GM18508 (cell line): Measurements from ENCODE around the gene ATG9B.
"Not testable (repeated sequence)": the region's sequence is repeated elsewhere in the genome, so short reads cannot be mapped to it uniquely, and the experiment has no call there.

Experiments used
- ATAC-seq: cut with Tn5 transposase; IDR thresholded peaks from one replicate; pipeline ENCODE4 v1.9.1; 2021; ENCODE audit warnings: moderate number of reproducible peaks; ENCODE audit not compliant: insufficient read depth, unreplicated experiment

The ATG9B gene

DNA sequence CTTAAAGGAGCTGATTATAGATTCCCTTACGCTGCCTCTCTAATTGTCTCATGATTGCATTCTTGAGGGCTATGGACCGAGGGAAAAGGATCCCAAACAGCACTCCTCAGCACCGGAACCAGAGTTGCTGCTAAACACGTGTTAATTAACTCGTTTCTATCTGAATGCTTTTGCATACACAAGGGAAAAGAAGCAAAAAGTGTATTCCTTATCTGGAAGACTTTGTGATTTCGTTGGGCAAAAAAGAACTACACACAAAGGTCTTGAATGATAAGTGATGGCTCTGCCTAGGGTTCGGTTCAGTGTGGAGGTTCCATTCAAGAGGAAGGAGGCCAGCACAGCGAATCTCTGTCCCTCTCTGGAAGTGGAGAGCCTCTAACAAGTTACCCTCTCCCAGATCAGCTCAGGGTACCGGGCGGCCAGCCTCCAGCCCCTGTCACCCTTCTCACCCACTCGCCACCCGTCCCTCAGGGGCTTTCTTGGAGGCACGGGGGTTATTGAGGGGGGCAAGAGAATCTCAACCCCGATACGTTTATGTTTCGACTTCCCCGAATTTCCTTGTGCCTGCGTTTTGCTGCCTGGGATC, 34.6 kb upstream of the ATG9B start:
- ATAC-seq: no peak

DNA sequence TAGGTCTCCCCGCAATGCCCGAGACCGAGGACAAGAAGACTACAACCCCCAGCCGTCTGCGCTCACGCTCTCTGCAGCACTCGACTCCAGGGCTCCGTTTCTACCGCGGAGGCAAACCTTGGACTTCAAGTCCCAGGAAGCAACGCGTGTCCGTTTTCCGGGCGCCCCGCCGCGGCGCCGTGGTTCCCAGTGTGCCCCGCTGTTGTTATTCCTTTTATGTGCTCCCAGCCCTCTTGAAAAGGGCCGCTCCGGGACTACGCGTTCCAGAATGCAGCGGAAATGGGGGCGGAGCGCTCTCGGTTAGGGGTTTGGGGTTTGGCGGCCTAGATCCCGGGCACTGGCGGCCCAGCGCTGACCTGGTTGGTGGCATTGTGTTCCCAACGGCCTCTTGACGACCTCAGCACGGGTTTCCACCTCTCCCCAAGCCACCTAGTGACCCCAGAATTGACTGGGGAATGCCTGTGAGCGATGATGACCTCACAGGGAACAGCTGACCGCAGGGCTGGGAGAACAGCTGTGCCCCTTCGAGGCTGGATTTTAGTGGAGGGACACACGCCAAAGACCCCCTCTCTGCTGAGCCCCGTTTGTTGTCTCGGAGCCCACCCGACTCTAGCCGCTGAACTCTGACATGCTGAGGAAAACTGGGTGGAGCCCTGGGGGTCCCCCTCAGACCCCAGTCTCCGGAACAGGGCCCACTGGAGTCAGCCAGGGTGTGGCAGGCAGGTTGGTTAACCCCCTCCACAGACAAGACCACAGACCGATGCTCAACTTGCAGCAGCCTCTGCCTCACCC, 33.9 kb upstream of the ATG9B start:
- ATAC-seq: peak; percentile 67

DNA sequence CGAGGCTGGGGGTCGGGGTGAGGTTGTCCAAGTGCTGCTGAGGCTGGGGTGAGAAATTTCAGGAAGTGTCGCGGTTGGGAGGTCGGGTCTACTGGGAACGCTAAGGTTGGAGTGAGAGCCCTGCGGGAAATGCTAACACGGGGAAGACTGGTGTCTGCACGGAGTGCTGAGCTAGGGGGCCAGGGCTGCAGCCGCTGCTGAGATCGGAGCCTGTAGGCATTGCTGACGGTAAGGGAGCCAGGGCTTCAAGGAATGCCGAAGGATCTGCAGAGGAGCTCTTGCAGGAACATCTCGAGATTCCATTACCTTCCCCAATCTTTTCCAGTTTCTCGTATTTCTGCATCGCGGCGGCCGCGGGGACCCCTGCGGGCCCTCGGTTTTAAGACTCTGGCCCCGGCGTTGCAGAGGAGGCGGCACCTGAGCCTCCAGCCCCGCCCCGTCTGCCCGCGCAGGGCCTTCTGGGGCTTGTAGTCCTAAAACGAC, 33.3 kb upstream of the ATG9B start, which contains the start of gene CDK5:
Gene CDK5 (minus strand): TSS at position 392 of the 483 bp plus-strand sequence. CDS start 49 bp downstream, at position 343.
- peak; percentile 13 for ATAC-seq

DNA sequence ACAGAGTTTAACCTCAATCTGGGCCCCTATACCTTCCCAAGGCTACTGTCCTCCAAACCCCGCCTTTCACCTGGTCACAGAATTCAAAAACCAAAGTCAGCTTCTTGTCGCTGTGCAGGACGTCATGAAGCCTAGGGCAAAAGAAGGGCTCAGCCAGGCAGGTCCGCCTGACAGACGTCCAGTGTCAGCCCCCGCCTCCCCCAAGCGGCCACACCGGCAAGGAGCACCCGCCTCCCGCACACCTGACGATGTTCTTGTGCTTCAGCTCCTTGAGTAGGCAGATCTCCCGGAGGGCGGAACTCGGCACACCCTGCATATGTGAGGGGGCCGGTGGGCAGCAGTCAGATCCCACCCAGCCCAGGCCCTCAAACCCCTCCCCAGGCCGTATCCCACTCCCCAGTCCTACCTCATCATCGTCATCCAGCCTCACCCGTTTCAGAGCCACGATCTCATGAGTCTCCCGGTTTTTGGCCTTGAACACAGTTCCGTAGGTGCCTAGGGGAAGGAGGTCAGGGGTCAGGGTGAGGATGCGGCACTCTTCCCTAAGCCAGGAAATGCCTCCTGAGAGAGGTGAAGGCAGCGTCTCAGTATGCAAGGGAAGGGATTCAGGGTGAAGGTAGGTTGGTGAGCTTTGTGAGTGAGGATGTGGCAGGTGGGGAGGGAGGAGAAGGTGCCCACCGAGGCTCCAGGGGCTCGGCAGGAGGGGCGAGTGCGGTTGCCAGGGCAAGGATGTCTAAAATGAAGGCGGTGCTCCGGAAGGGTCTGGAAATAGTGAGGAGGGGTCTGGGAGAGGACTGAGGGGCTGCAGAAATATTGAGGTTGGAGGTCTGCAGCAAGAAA, 32.6 kb upstream of the ATG9B start:
- no peak for ATAC-seq

DNA sequence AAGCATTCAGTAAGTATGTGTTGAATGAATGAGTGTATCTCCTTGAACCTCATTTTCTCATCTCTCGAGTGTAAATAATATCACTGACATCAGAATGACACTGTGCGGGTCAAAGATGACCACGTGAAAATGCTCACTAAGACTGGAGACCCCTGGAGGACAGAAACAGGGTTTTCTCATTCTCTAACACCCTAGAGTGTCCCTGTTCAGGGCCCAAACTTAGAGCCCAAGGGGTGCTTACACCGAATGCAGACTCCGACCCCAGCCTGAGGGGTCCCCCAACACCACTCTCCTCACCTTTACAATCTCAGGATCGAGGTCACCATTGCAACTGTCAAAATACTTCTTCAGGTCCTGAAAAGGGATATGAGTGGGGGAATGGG, 32.0 kb upstream of the ATG9B start:
- ATAC-seq: no peak

DNA sequence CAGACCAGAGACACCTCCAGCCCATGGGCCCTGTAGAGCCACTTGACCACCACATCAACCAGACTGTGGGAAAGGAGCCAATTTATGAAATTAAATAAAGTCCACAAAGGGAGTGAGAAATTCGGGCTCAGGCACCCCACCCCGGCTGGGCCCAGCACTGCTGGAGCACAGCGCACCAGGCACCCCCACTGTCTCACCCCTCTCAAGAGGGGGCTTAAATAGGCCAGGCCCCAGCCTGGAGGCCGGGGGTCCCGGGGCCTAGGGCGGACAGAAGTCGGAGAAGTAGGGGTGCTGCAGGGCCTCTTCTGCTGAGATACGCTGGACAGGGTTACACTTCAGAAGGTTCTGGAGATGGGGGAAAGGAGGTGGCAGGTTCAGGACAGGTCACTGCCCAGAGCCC, 29.5 kb upstream of the ATG9B start:
- no peak for ATAC-seq

DNA sequence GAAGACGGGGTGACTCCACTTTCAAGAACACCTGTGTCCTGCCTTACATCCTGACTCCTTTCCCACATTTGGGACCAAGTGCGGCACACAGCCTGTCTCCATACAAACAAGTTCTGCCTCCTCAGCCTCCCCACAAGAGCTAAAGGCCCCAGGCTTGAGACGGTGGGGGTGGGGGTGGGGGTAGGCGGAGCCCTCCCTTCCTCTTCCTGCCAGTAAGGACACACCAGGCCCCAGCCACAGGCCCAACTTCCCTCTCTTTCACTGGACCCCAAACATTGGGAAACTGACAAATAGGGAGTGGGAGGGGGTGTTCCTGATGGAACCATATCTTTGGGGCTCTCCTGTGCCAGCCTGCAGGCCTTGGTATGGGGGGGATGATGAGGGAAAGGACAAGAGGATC, 28.8 kb upstream of the ATG9B start:
- ATAC-seq: no peak

DNA sequence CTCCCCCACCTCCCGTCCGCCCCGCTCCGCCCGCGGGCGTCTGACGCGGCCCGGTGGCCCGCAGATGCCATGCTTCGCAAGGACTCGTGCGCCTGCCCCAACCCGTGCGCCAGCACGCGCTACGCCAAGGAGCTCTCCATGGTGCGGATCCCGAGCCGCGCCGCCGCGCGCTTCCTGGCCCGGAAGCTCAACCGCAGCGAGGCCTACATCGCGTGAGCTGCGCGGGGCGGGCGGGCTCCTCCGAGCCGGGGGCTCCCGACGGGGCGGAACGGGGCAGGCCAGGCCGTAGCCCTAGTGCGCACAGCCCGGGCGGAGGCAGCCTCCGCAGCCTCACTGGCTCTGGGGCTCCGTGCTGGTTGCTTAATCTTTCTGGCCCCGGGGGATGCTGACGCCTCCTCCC, 26.8 kb upstream of the ATG9B start:
- ATAC-seq: no peak

DNA sequence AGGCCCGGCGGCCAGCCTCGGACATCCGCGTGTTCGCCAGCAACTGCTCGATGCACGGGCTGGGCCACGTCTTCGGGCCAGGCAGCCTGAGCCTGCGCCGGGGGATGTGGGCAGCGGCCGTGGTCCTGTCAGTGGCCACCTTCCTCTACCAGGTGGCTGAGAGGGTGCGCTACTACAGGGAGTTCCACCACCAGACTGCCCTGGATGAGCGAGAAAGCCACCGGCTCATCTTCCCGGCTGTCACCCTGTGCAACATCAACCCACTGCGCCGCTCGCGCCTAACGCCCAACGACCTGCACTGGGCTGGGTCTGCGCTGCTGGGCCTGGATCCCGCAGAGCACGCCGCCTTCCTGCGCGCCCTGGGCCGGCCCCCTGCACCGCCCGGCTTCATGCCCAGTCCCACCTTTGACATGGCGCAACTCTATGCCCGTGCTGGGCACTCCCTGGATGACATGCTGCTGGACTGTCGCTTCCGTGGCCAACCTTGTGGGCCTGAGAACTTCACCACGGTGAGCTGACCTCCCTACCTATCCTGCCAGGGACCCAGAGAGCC, 24.7 kb upstream of the ATG9B start:
- no peak for ATAC-seq

DNA sequence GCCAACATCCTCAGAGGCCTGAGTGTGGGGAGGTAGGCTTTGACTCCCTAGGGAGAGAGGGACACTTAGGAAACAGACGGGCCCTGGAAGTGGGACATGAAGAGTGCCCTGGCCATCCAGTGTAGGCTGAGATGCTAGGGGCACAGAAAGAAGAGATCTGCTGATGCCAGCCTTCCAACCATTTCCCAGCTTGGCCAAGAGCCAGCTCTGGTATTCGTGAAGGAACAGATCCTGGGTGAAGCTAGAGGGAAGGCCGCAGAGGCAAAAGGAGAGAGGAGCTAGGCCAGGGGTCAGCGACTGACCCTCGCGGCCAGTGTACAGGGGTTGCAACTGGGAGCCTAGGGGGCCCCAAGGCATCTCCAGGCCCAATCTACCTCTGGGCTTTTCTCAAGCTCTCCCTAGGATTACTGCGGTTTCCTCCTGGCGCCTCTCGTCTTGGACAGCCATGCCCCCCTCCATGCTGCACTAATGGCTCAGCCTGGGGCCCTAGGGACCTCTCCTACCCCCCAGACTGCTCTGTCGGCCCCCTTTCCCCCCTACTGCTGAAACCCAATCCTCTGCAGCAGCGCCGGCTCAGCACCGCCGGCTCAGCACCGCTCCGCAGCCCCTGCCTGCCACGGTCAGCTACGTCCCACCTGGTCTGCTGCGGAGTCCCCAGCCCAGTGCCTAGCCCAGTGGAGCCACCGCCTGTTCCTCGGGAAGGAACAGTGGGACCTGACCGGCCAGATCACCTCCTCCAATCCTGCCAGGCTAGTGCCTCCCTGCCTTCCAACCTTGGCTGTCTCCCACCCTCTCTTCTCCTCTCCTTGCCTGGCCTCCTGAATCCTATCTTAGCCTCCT, 23.9 kb upstream of the ATG9B start, which contains the start of gene ASIC3:
Gene ASIC3 (plus strand): TSS at position 556 of the 840 bp plus-strand sequence. CDS start 355 bp downstream, outside the sequence.
- ATAC-seq: no peak

DNA sequence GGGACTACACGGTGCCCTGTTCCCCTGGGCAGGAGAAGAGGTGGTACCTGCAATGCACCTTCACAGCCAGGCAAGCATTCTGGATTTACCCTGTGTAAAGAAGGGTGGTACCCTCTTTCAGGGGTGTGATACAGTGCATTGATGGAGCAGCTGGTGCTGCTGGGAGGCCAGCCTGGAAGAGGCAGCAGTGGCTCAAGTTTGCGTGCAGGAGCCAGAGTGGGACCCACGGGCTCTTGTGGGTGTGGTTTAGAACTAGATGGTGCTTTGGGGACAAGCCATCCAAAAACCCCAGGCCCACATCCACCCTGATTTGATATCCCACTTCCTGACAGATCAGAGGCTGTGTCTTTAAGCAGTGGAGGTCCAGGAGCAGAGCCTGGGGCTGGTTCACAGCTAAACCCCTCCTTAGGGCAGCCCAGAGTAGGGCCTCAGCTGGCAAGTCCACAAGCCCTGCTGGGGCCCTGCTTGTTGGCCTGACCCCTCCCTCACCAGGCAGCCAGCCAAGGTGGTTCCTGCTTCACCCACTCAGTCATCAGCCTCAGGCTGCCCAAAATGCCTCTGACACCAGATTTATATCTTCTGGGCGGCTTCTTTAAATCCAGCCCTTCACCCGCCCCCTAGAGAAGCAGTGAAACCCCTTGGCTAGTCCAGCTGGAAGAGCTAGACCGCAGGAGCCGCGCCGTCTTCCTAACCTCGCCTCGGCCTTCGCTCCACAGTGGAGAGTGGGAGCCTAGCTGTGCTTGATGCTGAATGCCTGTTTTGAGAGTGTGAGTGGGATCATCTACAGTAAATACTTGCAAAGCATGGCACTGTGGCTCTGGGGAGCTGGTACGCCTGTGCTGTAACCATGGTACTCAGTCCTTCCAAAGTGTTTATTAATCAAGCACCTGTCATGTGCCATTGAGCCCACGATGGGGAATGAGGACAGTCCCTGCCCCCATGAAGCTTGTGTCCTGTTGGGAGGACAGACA, 22.6 kb upstream of the ATG9B start:
- no peak for ATAC-seq

DNA sequence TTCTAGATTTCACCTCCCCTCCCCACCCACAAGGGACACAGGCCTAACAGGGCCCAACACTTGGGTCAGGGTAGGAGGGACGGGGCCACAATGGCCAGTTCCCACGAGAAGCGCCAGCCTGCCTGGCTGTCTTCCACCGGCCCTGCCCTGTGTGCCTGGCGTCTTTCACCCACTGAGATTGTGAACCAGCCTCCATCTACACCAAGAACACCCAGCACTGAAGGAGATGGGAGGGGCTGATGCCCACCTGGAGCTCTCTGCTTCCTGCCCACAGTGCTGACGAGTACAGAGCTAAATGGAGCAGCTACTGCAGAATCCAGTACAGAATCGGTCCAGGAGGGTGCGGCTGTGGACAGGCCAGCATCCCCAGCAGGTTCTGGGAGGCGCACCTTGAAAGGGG, 21.7 kb upstream of the ATG9B start:
- no peak for ATAC-seq

DNA sequence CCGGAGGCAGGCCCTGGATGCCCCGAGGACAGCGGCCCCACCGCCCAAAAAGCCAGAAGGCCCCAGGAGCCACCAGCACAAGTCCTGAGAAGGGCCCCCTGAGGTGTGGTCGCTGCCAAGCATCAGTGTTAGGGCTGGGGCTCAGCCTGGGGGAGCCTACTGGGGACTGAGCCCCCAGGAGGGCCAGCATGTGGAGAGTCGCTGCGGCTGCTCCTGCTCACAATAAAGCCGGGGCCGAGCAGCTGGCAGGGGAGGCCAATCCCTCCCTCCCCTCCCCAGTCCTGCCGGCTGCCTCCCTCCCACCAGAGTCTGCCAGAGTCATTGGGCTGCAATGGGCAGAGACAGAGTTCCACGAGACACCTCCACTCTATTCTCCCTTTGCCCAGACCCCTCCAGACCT, 21.0 kb upstream of the ATG9B start:
- ATAC-seq: no peak

DNA sequence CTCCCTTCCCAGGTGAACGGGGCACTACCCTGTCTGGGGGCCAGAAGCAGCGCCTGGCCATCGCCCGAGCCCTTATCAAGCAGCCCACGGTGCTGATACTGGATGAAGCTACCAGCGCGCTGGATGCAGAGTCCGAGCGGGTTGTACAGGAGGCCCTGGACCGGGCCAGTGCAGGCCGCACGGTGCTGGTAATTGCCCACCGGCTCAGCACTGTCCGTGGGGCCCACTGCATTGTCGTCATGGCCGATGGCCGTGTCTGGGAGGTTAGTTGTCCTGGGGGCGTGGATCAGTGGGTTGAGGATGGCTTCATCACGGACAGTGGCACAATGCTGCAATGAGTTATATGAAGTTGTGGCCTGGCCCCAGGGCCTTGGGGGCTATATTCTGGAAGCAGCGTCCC, 19.7 kb upstream of the ATG9B start:
- ATAC-seq: no peak

DNA sequence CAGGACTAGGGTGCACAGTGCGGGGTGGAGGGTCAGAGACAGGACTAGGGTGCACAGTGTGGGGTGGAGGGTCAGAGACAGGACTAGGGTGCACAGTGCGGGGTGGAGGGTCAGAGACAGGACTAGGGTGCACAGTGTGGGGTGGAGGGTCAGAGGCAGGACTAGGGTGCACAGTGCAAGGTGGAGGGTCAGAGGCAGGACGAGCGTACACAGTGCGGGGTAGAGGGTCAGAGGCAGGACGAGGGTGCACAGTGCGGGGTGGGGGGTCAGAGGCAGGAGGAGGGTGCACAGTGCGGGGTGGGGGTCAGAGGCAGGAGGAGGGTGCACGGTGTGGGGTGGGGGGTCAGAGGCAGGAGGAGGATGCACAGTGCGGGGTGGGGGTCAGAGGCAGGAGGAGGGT, 19.2 kb upstream of the ATG9B start:
- not testable (repeated sequence) for ATAC-seq

DNA sequence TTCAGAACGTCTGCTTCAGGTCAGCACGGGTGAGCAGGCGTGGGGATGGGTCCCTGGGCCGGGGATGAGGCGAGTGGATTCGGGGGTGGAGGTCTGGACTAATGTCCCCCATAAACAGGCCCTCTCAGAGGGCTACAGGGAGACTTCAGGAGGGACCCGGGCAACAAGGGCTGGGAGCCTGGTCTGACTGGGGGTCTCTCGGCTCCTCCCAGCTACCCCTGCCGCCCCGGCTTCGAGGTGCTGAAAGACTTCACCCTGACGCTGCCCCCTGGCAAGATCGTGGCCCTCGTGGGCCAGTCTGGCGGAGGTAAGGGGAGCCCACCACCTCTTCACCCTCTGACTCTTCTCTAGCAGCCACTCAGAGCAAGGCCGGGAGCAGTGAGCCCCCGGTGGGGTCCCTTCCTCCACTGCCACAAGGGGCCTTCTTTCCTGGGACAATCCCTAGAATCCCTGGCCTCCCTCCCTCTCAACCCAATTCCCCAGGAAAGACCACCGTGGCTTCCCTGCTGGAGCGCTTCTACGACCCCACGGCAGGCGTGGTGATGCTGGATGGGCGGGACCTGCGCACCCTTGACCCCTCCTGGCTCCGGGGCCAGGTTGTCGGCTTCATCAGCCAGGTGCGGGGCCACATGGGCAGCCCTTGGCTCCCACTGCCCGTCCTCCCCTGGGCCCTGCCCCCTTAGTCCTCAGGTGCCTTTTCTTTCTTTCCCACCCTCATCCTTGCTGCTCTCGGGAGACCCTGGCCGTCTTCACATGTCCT, 16.5 kb upstream of the ATG9B start:
- ATAC-seq: no peak

DNA sequence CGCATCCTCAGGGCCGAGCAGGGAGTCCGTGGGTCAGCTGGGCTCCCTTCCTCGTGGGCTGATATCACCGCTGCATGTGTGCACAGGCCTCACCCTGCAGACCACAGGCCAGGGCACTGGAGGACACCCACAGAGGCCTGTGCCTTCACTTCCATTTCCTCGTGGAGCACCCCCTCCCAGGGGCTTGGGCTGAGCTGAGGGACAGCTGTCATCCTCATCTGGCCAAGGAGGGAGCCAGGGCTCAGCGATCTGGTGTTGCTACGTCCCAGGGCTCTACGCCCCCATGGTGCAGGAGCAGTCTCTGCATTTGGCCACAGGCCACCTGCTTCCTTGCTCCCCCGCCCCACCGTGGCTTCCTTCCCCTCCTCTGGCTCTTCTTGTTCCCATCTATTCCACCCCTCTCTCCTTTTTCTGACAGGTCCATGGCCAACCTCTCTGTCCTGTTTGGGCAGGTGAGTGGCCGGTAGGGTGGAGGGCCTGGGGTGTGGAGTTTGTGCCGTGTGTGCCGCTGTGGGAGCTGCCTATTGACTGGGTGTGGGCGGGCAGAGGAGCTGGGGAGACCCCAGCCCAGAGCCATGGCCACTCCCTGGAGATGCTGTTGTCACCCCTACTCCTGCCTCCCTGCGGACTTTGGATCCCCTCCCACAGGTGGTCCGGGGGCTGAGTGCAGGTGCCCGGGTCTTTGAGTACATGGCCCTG, 15.7 kb upstream of the ATG9B start:
- ATAC-seq: no peak
